SIG-M5 (cell line): ENCODE data around the gene DNAH7.
"Not testable (repeated sequence)": the region's sequence is repeated elsewhere in the genome, so short reads cannot be mapped to it uniquely, and the experiment has no call there.

Source experiments
- DNase-seq: peaks from one replicate; lab custom pipeline; 2025; lab: John Stamatoyannopoulos, UW

The DNAH7 gene

DNA sequence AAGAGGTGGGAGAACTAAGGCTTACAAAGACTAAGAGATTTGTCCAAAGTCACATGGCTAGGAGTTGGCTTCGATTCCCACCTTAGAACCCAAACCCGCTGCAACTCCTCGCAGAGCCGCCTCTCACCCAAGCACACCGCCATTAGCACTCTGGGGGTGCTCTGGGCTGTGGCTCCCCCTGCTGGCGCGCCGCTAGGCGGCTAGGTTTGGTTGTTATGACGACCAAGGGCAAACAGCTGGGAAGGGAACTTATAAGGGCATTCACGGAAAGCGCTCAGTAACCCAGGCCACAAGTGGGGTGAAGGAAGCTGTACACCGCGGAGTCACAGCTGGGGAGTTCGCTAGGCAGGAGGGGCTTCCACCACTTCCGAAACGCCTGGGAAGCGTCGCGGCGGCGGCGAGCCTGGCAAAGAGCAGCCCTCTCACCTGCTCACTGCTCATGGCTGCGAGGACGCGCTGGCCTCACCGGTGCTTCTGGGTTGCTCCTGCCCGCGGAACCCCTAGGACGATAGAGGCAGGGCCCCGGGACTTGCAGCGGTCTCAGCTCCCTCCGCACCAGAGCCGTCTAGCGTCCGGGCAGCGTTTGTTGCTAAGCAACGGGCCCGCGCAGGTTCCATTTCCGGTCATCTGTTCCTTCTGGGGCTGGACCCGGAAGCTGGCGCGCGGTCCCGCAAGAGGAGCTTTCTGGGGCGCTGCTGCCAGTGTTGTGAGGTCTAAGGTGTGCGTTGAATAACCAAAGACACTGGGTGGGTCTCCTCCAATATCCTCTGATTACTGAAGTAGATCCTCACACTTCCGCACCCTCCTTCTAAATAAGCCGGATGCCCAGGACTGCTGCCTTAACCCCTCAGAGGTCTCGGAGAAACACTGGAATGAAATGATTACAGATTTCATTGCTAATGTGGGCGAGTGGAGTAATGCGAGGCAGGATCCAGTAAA lies at the start of gene DNAH7:
DNAH7 (minus strand) TSS at position 567 of the 939 bp plus-strand sequence; CDS start at position 441, 126 bp downstream.
- peak; percentile 57 for DNase-seq

DNA sequence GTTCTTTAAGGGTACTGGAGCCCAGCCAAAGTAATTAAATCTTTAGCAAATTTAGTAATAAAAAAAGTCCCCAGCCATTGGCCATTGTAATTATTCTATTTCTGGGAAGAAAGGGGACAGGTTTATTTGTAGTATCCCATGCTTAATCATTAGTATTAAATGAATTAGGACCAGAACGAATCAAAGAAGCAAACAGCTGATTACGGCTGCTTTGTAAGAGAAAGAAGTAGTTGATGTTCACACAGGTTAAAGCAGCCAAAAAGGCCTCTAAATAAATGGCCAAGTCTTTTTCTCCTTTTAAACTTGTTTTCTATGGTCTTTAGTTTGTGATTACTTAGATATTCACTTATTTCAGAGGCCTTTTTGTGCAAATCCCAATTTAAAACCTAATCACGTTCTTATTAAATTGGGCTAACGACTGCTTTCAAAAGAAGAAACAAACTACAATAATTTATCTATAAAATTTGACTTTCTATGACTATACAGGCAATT lies 48.6 kb upstream of the DNAH7 start:
- no peak for DNase-seq

GRCh38 chr2:196113061-196113974 lies 44.7 kb upstream of the DNAH7 start:
- no peak for DNase-seq

GRCh38 chr2:196112418-196113034 lies 43.9 kb upstream of the DNAH7 start:
- DNase-seq: no peak

DNA sequence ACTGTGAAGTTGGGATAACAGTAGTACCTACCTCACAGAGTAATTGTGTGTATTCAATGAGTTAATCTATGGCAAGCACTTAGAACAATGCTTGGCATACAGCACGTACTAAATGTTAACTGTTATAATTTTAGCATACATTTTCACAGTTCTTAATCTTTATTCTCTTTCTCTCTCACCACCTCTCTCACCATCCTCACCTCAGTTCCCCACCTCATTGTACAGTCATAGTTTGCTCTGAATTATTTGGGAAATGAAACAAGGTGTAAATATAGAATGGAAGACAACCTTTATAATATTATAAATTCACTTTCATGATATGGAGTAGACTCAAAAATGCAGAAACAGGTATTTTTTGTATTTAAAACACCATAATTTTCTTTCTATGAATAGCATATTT lies 40.0 kb upstream of the DNAH7 start:
- DNase-seq: no peak

DNA sequence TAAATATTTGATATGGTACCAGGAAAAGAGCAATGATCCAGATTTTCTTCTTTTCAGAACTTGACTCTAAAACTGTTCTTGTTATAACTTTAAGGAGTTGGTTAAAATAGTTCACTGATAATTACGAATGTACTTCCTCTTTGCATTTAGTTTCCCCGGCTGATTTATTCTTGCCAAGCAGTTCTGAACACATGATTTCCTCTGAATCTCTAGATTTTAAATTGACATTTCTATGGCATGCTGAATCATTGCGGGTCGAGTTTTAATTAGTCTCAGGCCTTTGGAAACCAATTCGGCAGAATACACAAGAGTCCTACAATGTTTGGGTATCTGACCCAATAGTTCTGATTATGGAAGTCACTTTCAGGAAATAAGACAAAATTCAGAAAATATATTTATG lies 37.3 kb upstream of the DNAH7 start:
- DNase-seq: peak; percentile 5

GRCh38 chr2:196104066-196104465 lies 35.4 kb upstream of the DNAH7 start:
- no peak for DNase-seq

DNA sequence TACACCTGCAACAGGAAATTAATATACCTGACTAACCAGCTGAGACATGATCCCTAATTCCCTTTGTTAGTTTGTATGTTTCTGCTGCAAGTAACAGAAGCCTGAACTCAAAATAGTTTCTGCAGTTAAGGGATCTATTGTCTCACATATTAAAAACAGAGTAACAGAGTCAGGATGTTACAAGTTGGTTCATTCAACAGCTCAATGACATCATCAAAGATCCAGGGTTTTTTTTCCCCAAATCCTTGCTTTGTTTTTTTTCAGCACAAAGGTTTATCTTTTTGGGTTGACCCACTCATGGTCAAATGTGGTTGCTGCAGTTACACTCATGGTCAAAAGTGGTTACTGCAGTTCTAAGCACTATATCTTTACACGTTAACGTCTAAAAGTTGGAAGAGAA lies 35.0 kb upstream of the DNAH7 start:
- DNase-seq: no peak

DNA sequence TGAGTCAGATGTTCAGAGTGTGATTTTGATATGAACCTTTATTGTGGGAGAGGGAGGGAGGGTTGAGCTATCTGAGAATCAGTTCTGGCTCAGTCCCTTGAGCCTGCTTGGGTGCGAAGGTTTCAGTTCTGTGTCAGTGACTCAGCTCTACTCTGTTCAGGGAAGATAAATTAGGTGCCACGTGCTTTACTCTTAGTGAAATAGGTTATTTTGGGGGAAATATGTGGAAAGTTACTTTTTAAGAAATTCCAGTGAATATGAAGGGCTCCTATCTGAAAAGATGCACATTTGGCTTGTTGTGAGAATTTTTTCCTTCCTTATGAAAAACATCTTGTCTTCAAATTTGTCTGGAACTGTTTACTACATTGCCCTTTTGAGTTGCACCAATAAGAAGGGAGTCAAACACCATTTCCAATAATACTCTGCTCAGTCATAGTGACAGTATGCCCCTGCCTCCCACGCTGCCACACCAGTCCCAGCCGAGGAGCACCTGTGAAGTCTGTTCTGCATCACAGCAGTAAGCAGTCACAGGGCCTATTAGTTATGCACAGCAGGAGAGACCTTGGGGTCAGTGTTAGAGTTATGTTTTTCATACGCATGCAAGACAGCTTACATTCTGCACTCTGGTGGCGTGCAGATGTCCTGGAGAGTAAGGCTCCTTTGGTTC lies 32.8 kb upstream of the DNAH7 start:
- DNase-seq: no peak

- DNase-seq: no peak
Measured at GRCh38 chr2:196099916-196100315, 31.3 kb upstream of the DNAH7 start.

DNA sequence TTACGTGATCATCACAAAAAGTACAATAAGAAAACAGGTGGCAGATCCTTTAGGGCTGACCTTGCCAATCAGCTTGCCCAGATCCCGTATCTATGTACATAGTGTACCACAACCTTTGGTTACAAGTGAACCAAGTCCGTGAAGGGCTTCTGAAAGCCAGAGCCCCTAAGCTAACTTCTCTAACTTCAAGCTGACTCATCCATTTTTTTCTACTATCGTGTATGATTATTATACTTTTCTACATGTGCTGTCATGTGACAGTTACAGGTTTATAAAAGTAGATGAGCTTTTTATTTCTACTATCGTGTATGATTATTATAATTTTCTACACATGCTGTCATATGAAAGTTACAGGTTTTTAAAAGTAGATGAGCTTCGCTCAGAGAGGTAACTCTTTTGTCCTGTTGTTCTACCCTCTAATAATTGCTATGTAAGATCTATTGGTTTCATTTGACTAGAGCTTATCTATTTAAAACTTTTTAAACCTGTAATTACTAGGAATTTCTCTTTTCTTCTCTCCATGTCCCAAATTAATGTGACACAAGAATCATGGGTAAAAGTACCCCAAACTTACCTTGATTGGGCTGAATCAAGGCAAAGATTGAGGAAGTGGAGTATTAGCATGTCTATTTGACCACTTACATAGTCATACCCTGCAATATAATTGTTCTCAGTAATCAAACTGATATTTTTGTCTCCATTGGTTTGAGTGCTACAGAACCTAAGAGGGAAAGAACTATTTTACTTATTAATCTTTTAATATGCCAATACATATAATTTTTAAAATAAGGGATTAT lies 29.4 kb upstream of the DNAH7 start:
- no peak for DNase-seq

DNA sequence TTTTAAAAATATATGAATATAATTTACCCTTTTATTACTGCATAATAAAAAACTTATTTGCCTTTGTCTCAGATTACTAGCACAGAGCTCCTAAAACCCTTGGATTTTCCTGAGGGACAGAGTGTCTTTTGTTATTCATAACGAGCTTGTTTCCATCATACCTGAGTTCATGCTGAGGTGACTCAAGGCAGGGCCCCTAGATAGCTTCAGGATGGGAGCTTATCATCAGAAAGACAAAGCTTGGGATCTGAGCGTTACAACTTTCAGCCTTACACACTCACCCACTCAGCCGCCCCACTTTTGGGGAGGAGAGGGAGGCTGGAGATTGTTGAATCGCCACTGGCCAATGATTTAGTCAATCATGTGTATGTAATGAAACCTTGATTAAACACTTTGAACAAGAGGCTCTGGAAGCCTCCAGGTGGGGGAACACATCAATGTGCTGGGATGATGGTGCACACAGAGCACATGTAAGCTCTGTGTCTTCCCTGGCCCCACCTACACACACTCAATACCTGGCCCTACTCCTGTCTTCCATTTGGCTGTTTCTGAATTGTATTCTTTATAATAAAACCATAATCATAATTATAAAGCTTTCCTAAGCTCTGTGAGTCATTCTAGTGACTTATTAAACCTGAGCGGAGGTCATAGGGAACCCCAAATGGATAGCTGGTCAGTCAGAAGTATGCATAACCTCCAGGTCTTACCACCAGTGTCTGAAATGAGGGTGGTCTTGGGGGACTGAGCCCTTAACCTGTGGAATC lies 28.5 kb upstream of the DNAH7 start:
- no peak for DNase-seq

- DNase-seq: no peak
Measured at GRCh38 chr2:196096264-196096663, 27.6 kb upstream of the DNAH7 start.

- DNase-seq: not testable (repeated sequence)
Measured at GRCh38 chr2:196089448-196089847, 20.8 kb upstream of the DNAH7 start.

DNA sequence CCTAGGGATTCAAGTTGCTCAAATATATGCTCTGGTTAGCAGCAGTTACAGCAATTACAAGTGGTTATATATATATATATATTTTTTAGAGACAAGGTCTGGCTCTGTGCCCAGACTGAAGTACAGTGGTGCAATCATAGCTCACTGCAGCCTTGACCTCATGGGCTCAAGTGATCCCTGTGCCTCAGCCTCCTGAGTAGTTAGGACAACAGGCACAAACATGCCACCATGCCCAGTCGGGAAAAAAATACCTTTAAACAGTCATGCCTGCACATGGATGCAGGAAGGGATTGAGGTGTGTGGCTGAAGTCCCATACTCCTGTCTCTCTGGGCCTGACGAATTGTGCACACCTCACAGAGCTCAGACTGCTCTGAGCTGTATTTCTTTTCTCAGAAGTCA lies 19.6 kb upstream of the DNAH7 start:
- DNase-seq: no peak

- no peak for DNase-seq
Measured at GRCh38 chr2:196086517-196087368, 18.1 kb upstream of the DNAH7 start.

GRCh38 chr2:196083601-196084000 lies 15.0 kb upstream of the DNAH7 start:
- DNase-seq: no peak

DNA sequence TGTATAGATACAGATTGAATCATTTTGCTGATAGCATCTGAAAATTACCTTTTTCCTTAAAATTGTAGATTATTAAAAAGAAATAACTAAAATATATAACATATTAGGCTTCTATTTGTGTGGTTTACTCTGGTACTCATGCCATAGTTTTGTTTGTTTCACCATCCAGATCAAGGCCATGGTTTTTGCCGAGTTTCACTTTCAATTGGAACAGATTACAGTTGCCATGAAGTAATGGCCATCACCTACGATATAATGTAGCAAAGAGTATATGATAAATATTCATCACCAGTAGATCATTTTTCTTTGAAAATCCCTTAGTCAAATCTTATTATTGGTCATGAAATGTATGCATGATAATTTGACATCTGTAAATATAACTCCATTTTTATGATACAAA lies 11.9 kb upstream of the DNAH7 start:
- DNase-seq: no peak

DNA sequence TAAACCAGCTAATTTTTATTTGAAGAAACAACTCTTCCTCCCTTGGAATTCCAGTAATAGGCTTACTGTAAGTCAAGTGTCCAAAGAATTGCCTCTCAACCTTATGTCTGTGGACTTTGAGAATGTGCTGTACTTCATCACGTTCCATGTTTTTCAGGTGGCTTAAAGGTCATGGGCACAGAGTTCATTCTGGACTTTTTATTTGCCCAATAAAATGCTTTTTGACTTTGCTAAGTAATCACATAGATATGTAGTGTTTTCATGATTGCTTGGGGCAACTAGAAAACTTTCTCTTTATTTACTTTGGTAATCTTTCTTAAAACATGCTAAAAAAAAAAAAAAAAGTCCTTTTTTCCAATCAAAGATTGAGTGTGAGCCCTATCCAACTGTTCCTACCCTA lies 10.4 kb upstream of the DNAH7 start:
- no peak for DNase-seq
